GM19025 (cell line): Measurements from ENCODE around the gene SPIRE1.
"Not testable (repeated sequence)": the region's sequence is repeated elsewhere in the genome, so short reads cannot be mapped to it uniquely, and the experiment has no call there.

ENCODE experiments used
- ATAC-seq: cut with Tn5 transposase; IDR thresholded peaks from one replicate; pipeline ENCODE4 v1.9.1; 2021; ENCODE audit warnings: mild to moderate bottlenecking, low read depth, moderate library complexity; ENCODE audit not compliant: unreplicated experiment

SPIRE1 gene

GRCh38 chr18:12507007-12507406, 150.9 kb downstream of the SPIRE1 start:
- no peak for ATAC-seq

GRCh38 chr18:12500986-12501385, 156.9 kb downstream of the SPIRE1 start:
- ATAC-seq: no peak

GRCh38 chr18:12497839-12498238, 160.1 kb downstream of the SPIRE1 start:
- ATAC-seq: no peak

- ATAC-seq: no peak
Observed at GRCh38 chr18:12497296-12497695, 160.6 kb downstream of the SPIRE1 start.

GRCh38 chr18:12492907-12493306, 165.0 kb downstream of the SPIRE1 start:
- no peak for ATAC-seq

GRCh38 chr18:12491611-12492435, 166.1 kb downstream of the SPIRE1 start:
- ATAC-seq: no peak

- no peak for ATAC-seq
Observed at GRCh38 chr18:12485479-12486105, 172.3 kb downstream of the SPIRE1 start.

GRCh38 chr18:12481915-12482314, 176.0 kb downstream of the SPIRE1 start:
- ATAC-seq: not testable (repeated sequence)

- no peak for ATAC-seq
Observed at GRCh38 chr18:12479982-12480381, 177.9 kb downstream of the SPIRE1 start.

- ATAC-seq: no peak
Observed at GRCh38 chr18:12479536-12479935, 178.4 kb downstream of the SPIRE1 start.

- ATAC-seq: no peak
Observed at GRCh38 chr18:12478269-12479047, 179.4 kb downstream of the SPIRE1 start.

GRCh38 chr18:12477606-12478005, 180.3 kb downstream of the SPIRE1 start:
- ATAC-seq: no peak

- no peak for ATAC-seq
Observed at GRCh38 chr18:12476955-12477354, 181.0 kb downstream of the SPIRE1 start.

- no peak for ATAC-seq
Observed at GRCh38 chr18:12474876-12475275, 183.0 kb downstream of the SPIRE1 start.

GRCh38 chr18:12474146-12474545, 183.8 kb downstream of the SPIRE1 start:
- ATAC-seq: no peak

- ATAC-seq: no peak
Observed at GRCh38 chr18:12470382-12471075, 187.4 kb downstream of the SPIRE1 start.

GRCh38 chr18:12468445-12468844, 189.5 kb downstream of the SPIRE1 start:
- ATAC-seq: no peak

GRCh38 chr18:12464731-12465130, 193.2 kb downstream of the SPIRE1 start:
- ATAC-seq: no peak

- ATAC-seq: no peak
Observed at GRCh38 chr18:12463191-12463590, 194.7 kb downstream of the SPIRE1 start.

GRCh38 chr18:12462242-12462641, 195.7 kb downstream of the SPIRE1 start:
- ATAC-seq: no peak

GRCh38 chr18:12461326-12461725, 196.6 kb downstream of the SPIRE1 start:
- no peak for ATAC-seq
